Liver (tissue), 9 donors: ENCODE results near the gene ZNF837. TPM values are rescaled to one million over a fixed set of nuclear protein-coding genes. Genes with fewer than 3 reads are reported as not detected.

Experiments
- DNase-seq: peaks from one replicate; pipeline ENCODE4 v3.0.0-alpha.2; 2017; ENCODE audit warnings: low spot score
- H3K27ac ChIP-seq, 2 donors: one replicate each; pipeline ENCODE4 v1.7.0; 2013; ENCODE audit warnings: inconsistent platforms in 2 of 2, low read length in 2 of 2, control low read depth in 1 of 2, low read depth in 1 of 2, mild to moderate bottlenecking in 1 of 2
- H3K27me3 ChIP-seq, 4 donors: one replicate each; pipeline versions ENCODE4 v1.6.1 to v1.7.0; 2013; ENCODE audit warnings: low read length in 3 of 4, inconsistent platforms in 1 of 4, mild to moderate bottlenecking in 1 of 4, moderate library complexity in 1 of 4; ENCODE audit not compliant: control insufficient read depth in 4 of 4, insufficient read depth in 4 of 4
- H3K36me3 ChIP-seq, 4 donors: one replicate each; pipeline versions ENCODE4 v1.6.1 to v1.7.0; 2013; ENCODE audit warnings: low read length in 3 of 4, mild to moderate bottlenecking in 3 of 4, low read depth in 1 of 4, moderate library complexity in 1 of 4; ENCODE audit not compliant: control insufficient read depth in 4 of 4, insufficient read depth in 3 of 4
- H3K4me1 ChIP-seq, 4 donors: one replicate each; pipeline versions ENCODE4 v1.6.1 to v1.7.0; 2013; ENCODE audit warnings: low read length in 3 of 4, mild to moderate bottlenecking in 3 of 4, moderate library complexity in 1 of 4; ENCODE audit not compliant: control insufficient read depth in 4 of 4, insufficient read depth in 4 of 4
- H3K4me3 ChIP-seq, 3 donors: one replicate each; pipeline versions ENCODE4 v1.6.1 to v1.7.0; 2013; ENCODE audit warnings: low read length in 3 of 3, control low read depth in 1 of 3, low read depth in 1 of 3, mild to moderate bottlenecking in 1 of 3
- H3K9ac ChIP-seq, 2 donors: one replicate each; pipeline ENCODE4 v1.7.0; 2013; ENCODE audit warnings: low read length in 2 of 2, mild to moderate bottlenecking in 2 of 2, moderate library complexity in 2 of 2, control low read depth in 1 of 2, low read depth in 1 of 2
- H3K9me3 ChIP-seq, 4 donors: one replicate each; pipeline versions ENCODE4 v1.6.1 to v1.7.0; 2013; ENCODE audit warnings: low read length in 3 of 4; ENCODE audit not compliant: control insufficient read depth in 4 of 4
- EGR1 ChIP-seq, 2 donors: IDR thresholded peaks; 2 replicates each; pipeline ENCODE4 v1.6.1; 2016 to 2018; ENCODE audit warnings: antibody characterized with exemption in 2 of 2, low read depth in 2 of 2
- FOXA1 ChIP-seq: IDR thresholded peaks from 2 replicates; pipeline ENCODE4 v1.6.1; 2016; ENCODE audit warnings: antibody characterized with exemption
- GABPA ChIP-seq, 2 donors: IDR thresholded peaks in 1 of 2; conservative IDR thresholded peaks in 1 of 2; 2 replicates each; pipeline ENCODE4 v1.6.1; 2016; ENCODE audit warnings: antibody characterized with exemption in 2 of 2, mild to moderate bottlenecking in 1 of 2, moderate library complexity in 1 of 2
- HNF4A ChIP-seq, 2 donors: conservative IDR thresholded peaks; 2 replicates each; pipeline ENCODE4 v1.6.1; 2016; ENCODE audit warnings: antibody characterized with exemption in 2 of 2, mild to moderate bottlenecking in 2 of 2
- HNF4G ChIP-seq: IDR thresholded peaks from 2 replicates; pipeline ENCODE4 v1.6.1; 2016; ENCODE audit warnings: antibody characterized with exemption
- MAX ChIP-seq: IDR thresholded peaks from 2 replicates; pipeline ENCODE4 v1.6.1; 2016; ENCODE audit warnings: antibody characterized with exemption
- RAD21 ChIP-seq, 2 donors: IDR thresholded peaks; 2 replicates each; pipeline ENCODE4 v1.6.1; 2016; ENCODE audit warnings: antibody characterized with exemption in 2 of 2, mild to moderate bottlenecking in 2 of 2
- RXRA ChIP-seq, 2 donors: IDR thresholded peaks; 2 replicates each; pipeline ENCODE4 v1.6.1; 2017 to 2018; ENCODE audit warnings: antibody characterized with exemption in 2 of 2, mild to moderate bottlenecking in 1 of 2
- TAF1 ChIP-seq: conservative IDR thresholded peaks from 2 replicates; pipeline ENCODE4 v1.6.1; 2016; ENCODE audit warnings: antibody characterized with exemption, mild to moderate bottlenecking
- YY1 ChIP-seq: IDR thresholded peaks from 2 replicates; pipeline ENCODE4 v1.6.1; 2016; ENCODE audit warnings: antibody characterized with exemption, mild to moderate bottlenecking
- WGBS: extraction: QIAGEN DNeasy Blood & Tissue Kit; methylation state at CpG from one replicate; pipeline ENCODE4 v1.1.7; 2013; 5-methylcytosine and 5-hydroxymethylcytosine counted together
- polyA plus RNA-seq, 2 donors: library from polyadenylated mRNA; stranded (reverse) in 1 of 2; unstranded in 1 of 2; fragments of 200-250 nt in 1 of 2; fragments of >200 nt in 1 of 2; fragmentation: Nextera tagmentation in 1 of 2; extraction: Ambion mirVana in 1 of 2; gene quantifications; one replicate each; pipeline versions ENCODE4 v1.2.1 to v1.2.3, GENCODE V29; 2013 to 2015
- total RNA-seq, 2 donors: library from RNA; depleted of rRNA; stranded (reverse); fragments of >200 nt; gene quantifications; one replicate each; pipeline ENCODE4 v1.2.3, GENCODE V29; 2014
- TF ChIP-seq, protein P1 (sequence below): IDR thresholded peaks from 2 replicates; pipeline ENCODE4 v1.6.1; 2016; ENCODE audit warnings: antibody characterized with exemption, mild to moderate bottlenecking
- TF ChIP-seq, protein P2 (sequence below): IDR thresholded peaks from 2 replicates; pipeline ENCODE4 v1.6.1; 2016; ENCODE audit warnings: antibody characterized with exemption
- TF ChIP-seq, protein P3 (sequence below): IDR thresholded peaks from 2 replicates; pipeline ENCODE4 v1.6.1; 2016; ENCODE audit warnings: antibody characterized with exemption
- donor health status: healthy.
- donor health status: healthy.
- donor health status: healthy.
- donor health status: healthy.
- donor health status: healthy.

The ZNF837 gene
- total and polyA plus RNA-seq, 4 donors: 0.54 to 3.6 (median 2.3) TPM

DNA sequence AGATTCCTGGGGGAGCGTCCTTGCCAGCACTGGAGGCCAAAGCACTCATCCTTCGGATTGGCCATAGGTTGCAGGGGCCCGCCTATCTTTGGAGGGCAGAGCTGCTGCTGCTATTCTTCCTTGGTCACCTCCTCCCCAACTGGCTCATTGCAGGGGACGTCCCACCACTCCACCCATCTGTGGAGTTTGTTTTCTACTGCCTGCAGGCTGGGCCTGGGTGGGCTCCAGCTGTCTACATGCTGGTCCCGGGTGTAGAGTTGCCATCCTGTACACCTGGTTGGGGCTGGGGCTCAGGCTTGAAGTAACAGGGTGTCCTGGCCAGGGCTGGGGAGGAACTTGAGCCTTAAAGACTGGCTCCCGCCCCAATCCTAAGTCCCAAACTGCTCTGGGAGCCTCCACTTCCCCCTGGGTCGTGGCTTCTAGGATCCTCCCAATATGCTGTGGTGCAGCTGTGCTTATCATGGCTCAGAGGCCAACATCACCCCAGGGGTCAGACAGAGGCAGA is 16.8 kb upstream of the ZNF837 start (continued):
- TF ChIP-seq TAF1 (no peak), HNF4G (no peak), MAX (no peak), FOXA1 (no peak), RAD21 (IDR thresholded peaks at IDR 0.05) (no peak)

DNA sequence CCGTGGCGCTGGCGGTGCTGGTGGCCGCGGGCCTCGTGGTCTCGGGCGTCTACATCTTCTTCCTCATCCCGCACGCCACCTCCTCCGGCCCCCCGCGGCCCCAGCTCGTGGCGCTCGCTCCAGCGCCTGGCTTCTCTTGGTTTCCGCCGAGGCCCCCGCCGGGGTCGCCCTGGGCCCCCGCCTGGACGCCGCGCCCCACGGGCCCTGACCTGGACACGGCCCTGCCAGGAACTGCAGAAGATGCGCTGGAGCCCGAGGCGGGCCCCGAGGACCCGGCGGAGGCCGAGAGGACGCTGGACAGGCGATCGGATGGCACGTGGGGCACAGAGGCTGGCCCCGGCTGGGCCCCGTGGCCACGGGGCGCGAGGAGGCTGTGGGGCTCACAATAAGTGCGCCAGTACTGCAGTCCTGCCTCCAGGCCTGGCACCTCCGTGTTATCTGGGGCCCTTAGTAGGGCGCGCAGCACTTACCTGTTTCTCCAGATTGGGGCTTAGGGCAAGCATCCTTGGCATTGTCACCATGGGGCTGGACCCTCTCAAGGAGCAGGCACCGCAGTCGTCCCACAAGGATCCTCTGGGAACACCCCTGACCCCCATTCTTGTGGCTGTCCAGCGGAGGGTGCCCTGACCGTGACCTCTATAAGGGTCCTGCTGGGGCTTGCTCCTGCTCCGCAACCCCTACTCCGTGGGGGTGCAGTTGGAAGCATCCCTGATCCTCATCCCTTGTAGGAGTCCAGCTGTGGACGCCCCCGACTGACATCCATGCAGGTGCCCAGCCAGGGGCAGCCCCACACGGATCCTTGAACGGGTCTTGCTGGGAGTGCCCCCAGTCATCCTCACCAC is 16.1 kb upstream of the ZNF837 start:
- H3K9ac ChIP-seq: no peak overlapping the region
- peaks cover 4 to 18% (median 12%) of the 10 kb centered on the region in 4 donors for H3K4me1 ChIP-seq
- 34% methylated on average over 58 of the region's 58 CpGs for WGBS
- no peak overlapping the region for H3K27ac ChIP-seq
- DNase-seq: no peak
- peaks cover 17 to 30% (median 21%) of the 10 kb centered on the region in 4 donors for H3K36me3 ChIP-seq
- TF ChIP-seq TAF1 (no peak), RXRA (IDR thresholded peaks at IDR 0.05) (no peak), RAD21 (IDR thresholded peaks at IDR 0.05) (no peak), YY1 (no peak), GABPA (IDR thresholded peaks at IDR 0.05 in 1 of 2, conservative IDR thresholded peaks at IDR 0.05 in 1 of 2) (no peak), FOXA1 (no peak), HNF4A (conservative IDR thresholded peaks at IDR 0.05) (no peak)
- TF ChIP-seq, protein P1, sequence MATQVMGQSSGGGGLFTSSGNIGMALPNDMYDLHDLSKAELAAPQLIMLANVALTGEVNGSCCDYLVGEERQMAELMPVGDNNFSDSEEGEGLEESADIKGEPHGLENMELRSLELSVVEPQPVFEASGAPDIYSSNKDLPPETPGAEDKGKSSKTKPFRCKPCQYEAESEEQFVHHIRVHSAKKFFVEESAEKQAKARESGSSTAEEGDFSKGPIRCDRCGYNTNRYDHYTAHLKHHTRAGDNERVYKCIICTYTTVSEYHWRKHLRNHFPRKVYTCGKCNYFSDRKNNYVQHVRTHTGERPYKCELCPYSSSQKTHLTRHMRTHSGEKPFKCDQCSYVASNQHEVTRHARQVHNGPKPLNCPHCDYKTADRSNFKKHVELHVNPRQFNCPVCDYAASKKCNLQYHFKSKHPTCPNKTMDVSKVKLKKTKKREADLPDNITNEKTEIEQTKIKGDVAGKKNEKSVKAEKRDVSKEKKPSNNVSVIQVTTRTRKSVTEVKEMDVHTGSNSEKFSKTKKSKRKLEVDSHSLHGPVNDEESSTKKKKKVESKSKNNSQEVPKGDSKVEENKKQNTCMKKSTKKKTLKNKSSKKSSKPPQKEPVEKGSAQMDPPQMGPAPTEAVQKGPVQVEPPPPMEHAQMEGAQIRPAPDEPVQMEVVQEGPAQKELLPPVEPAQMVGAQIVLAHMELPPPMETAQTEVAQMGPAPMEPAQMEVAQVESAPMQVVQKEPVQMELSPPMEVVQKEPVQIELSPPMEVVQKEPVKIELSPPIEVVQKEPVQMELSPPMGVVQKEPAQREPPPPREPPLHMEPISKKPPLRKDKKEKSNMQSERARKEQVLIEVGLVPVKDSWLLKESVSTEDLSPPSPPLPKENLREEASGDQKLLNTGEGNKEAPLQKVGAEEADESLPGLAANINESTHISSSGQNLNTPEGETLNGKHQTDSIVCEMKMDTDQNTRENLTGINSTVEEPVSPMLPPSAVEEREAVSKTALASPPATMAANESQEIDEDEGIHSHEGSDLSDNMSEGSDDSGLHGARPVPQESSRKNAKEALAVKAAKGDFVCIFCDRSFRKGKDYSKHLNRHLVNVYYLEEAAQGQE: no peak
- TF ChIP-seq, protein P2, sequence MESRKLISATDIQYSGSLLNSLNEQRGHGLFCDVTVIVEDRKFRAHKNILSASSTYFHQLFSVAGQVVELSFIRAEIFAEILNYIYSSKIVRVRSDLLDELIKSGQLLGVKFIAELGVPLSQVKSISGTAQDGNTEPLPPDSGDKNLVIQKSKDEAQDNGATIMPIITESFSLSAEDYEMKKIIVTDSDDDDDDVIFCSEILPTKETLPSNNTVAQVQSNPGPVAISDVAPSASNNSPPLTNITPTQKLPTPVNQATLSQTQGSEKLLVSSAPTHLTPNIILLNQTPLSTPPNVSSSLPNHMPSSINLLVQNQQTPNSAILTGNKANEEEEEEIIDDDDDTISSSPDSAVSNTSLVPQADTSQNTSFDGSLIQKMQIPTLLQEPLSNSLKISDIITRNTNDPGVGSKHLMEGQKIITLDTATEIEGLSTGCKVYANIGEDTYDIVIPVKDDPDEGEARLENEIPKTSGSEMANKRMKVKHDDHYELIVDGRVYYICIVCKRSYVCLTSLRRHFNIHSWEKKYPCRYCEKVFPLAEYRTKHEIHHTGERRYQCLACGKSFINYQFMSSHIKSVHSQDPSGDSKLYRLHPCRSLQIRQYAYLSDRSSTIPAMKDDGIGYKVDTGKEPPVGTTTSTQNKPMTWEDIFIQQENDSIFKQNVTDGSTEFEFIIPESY: no peak
- H3K4me3 ChIP-seq: peak overlapping the region in 1 of 3 donors; percentile 6
- H3K27me3 ChIP-seq: peaks cover 0 to 5% (median 0%) of the 10 kb centered on the region in 4 donors
- H3K9me3 ChIP-seq: no peaks in the 10 kb centered on the region

DNA sequence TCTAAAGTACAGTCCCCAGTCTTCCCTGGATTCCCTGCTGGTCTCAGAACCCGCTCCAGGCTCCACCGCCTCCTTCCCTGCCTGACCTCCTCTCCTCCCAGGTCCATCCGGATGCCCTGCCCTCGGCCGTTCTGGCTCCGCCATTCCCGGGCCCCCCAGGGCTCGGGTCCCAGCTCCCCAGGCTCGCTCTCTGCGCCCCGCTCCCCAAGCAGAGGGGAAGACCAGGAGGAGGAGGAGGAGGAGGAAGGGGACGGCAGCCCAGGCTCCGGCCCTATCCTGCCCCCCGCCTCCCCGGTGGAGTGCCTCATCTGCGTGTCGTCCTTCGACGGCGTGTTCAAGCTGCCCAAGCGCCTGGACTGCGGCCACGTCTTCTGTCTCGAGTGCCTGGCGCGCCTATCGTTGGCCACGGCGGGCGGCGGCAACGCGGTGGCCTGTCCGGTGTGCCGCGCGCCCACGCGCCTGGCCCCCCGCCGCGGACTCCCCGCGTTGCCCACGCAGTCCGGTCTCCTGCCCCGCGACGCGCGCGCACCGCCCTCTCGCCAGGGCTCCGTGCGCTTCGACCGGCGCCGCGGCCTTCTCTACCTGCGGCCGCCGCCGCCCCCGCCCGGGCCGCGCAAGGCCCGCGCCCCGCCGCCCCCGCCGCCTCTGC is 15.3 kb upstream of the ZNF837 start:
- DNase-seq: no peak
- Histone ChIP-seq H3K27ac (no peak overlapping the region), H3K9ac (no peak overlapping the region), H3K36me3 (peaks cover 19 to 34% (median 21%) of the 10 kb centered on the region in 4 donors), H3K27me3 (peaks cover 0 to 5% (median 0%) of the 10 kb centered on the region in 4 donors), H3K9me3 (no peaks in the 10 kb centered on the region), H3K4me3 (peak overlapping the region in 1 of 3 donors; percentile 6), H3K4me1 (peaks cover 2 to 11% (median 9%) of the 10 kb centered on the region in 4 donors)
- TF ChIP-seq YY1 (no peak), RAD21 (IDR thresholded peaks at IDR 0.05) (no peak), EGR1 (IDR thresholded peaks at IDR 0.05; ENCODE audit: low read depth in 2 of 2) (no peak), HNF4G (no peak)
- TF ChIP-seq, protein P3, sequence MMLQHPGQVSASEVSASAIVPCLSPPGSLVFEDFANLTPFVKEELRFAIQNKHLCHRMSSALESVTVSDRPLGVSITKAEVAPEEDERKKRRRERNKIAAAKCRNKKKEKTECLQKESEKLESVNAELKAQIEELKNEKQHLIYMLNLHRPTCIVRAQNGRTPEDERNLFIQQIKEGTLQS: no peak
- WGBS: 9% methylated on average over 75 of the region's 75 CpGs
